Measurements from ENCODE around the gene COMMD2.

GRCh38 chr3:149752788-149753136, 473 bp upstream of the COMMD2 start:
- TF ChIP-seq SIN3A (IDR thresholded peaks at IDR 0.05; ENCODE audit: borderline replicate concordance, insufficient read depth, low read length) (no peak), POLR2AphosphoS5 (IDR thresholded peaks at IDR 0.05; ENCODE audit: low read depth, low read length) (no peak), REST (IDR thresholded peaks at IDR 0.05; ENCODE audit: insufficient read depth in 1 of 2, low read depth in 2 of 2, low read length in 2 of 2) (no peak), TAF1 (IDR thresholded peaks at IDR 0.05; ENCODE audit: borderline replicate concordance, insufficient read depth, low read length) (no peak)

Data from PFSK-1 (cell line).